ENCODE data around the gene ARHGAP6.
"Not testable (repeated sequence)": the region's sequence is repeated elsewhere in the genome, so short reads cannot be mapped to it uniquely, and the experiment has no call there.

The ARHGAP6 gene

GRCh38 chrX:11532291-11533078 is 133.2 kb downstream of the ARHGAP6 start:
- no peak for DNase-seq (ENCODE audit: low read depth in 2 of 2)

DNA sequence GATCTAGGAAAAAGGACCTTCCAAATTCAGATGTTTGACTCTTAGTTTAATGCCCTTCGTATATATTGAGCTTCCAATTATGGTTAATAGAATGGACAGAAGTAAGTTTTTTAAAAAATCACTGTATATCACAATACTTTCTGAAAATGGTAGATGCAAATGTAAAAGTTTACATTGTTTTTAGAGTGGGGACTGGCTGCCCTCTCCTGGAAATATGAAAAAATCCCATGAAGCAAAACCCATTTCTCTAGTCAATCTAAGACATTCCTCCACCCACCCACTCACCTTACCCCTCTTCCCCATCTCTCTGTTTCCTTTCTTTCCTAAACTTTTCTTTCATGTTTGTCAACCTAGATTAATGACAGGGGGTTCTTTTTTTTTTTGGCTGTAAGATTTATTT is 134.5 kb downstream of the ARHGAP6 start:
- no peak for DNase-seq (ENCODE audit: low read depth in 2 of 2)

GRCh38 chrX:11530621-11531020 is 135.1 kb downstream of the ARHGAP6 start:
- DNase-seq (ENCODE audit: low read depth in 2 of 2): no peak

- DNase-seq (ENCODE audit: low read depth in 2 of 2): no peak
These were observed 137.1 kb downstream of the ARHGAP6 start for GRCh38 chrX:11528623-11529022.

DNA sequence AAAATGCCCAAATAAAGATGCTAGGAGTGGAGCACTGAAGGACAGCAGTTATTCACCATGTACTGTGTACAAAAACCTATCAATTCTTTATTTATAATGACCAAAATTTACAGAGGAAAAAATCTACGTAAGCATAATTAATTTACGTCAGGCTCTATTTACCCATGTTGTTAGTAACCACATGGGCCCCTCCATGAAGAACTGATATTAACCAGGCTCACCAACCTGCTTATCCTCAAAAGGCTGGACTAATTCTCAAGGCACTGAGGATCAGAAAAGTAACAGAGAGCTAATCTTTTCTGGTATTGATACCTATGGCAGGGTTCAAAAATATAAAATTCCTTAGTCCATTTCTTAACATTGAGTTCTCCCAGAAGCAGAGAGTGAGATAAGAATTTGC is 140.0 kb downstream of the ARHGAP6 start:
- no peak for DNase-seq (ENCODE audit: low read depth in 2 of 2)

DNA sequence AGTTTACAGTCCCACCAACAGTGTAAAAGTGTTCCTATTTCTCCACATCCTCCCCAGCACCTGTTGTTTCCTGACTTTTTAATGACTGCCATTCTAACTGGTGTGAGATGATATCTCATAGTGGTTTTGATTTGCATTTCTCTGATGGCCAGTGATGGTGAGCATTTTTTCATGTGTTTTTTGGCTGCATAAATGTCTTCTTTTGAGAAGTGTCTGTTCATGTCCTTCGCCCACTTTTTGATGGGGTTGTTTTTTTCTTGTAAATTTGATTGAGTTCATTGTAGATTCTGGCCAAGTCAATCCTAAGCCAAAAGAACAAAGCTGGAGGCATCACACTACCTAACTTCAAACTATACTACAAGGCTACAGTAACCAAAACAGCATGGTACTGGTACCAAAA is 146.5 kb downstream of the ARHGAP6 start:
- not testable (repeated sequence) for DNase-seq (ENCODE audit: low read depth in 2 of 2)

GRCh38 chrX:11509786-11510185 is 155.9 kb downstream of the ARHGAP6 start:
- no peak for DNase-seq (ENCODE audit: low read depth in 2 of 2)

GRCh38 chrX:11504234-11504633 is 161.5 kb downstream of the ARHGAP6 start:
- DNase-seq (ENCODE audit: low read depth in 2 of 2): no peak

GRCh38 chrX:11499076-11500044 is 166.4 kb downstream of the ARHGAP6 start:
- DNase-seq (ENCODE audit: low read depth in 2 of 2): peak; percentile 65 to 66

- DNase-seq (ENCODE audit: low read depth in 2 of 2): not testable (repeated sequence)
These were observed 174.3 kb downstream of the ARHGAP6 start for GRCh38 chrX:11491375-11491774.

DNA sequence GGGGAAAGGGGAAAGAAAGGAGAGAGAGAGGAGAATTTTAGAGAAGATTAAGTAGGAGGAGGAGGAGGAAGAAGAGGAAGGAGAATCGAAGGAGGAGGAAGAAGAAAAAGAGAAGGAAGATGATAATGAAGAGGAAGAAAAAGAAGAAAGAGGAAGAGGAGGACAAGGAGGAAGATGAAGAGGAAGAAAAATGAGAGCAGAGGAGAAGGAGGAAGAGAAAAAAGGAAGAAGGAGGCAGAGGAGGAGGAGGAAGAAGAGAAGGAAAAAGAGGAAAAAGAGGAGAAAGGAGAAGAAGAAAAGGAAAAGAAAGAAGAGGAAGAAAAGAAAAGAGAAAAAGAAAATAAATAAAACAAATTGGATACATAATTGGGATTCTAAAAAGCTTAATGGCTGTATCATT is 181.4 kb downstream of the ARHGAP6 start:
- no peak for DNase-seq (ENCODE audit: low read depth in 2 of 2)

DNA sequence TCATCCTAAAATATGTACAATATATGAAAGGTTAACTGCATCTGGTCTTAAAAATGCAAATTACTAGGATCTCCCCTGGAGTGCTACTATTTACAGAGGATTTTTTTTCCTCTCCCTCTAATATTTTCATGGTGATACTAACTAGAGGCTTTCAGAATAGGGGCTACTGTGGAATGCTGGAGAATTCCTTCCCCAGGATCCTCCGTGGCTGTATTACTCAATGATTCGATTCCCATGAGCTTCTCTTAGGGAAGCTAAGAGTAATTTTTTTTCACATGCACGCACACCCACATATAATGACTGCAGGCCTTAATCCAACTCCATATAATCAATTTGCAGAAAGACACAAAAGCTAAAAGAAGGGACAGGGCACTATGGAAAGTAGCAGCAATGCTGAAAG is 184.7 kb downstream of the ARHGAP6 start:
- DNase-seq (ENCODE audit: low read depth in 2 of 2): no peak

DNA sequence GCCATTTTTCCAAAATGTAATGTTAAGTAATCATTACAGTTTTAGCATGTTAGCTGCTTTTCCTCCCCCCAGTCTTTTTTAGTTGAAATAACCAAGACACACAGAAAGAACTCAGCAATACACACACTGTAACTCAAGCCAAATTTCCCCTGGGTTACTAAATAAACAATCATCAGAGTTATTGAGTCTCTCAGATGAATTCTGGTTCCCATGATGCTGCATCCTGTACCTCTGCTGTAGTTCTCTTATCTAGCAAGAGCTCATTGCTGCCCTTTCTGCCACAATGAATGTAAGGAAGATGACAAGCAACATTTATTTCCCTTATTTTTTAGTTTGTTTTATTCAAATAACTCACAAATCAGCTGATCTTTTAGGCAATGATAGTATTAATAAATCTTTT is 185.1 kb downstream of the ARHGAP6 start:
- DNase-seq (ENCODE audit: low read depth in 2 of 2): no peak

- DNase-seq (ENCODE audit: low read depth in 2 of 2): no peak
These were observed 186.8 kb downstream of the ARHGAP6 start for GRCh38 chrX:11478911-11479310.

DNA sequence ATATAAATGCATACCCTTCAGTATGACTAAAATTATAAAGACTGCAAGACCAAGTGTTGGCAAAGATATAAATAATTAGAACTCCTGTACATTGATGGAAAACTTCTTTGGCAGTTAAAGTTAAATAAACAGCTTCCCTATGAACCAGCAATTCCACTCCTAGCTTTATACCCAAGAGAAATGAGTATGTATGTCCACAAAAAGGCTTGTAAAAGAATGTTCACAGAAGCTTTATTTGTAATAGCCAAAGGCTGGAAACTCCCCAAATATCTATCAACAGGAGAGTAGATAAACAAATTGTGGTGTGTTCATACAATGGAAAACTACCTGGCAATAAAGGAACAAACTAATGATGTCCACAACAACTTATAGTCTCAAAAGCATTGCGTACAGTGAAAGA is 187.7 kb downstream of the ARHGAP6 start:
- no peak for DNase-seq (ENCODE audit: low read depth in 2 of 2)

- DNase-seq (ENCODE audit: low read depth in 2 of 2): no peak
These were observed 191.1 kb downstream of the ARHGAP6 start for GRCh38 chrX:11474576-11474975.

GRCh38 chrX:11474021-11474420 is 191.7 kb downstream of the ARHGAP6 start:
- no peak for DNase-seq (ENCODE audit: low read depth in 2 of 2)

GRCh38 chrX:11472879-11473278 is 192.8 kb downstream of the ARHGAP6 start:
- DNase-seq (ENCODE audit: low read depth in 2 of 2): no peak

- no peak for DNase-seq (ENCODE audit: low read depth in 2 of 2)
These were observed 193.3 kb downstream of the ARHGAP6 start for GRCh38 chrX:11472381-11472780.

- peak in 1 of 2 experiments; percentile 33 for DNase-seq (ENCODE audit: low read depth in 2 of 2)
These were observed 195.3 kb downstream of the ARHGAP6 start for GRCh38 chrX:11470250-11470974.

GRCh38 chrX:11465648-11466411 is 199.9 kb downstream of the ARHGAP6 start:
- no peak for DNase-seq (ENCODE audit: low read depth in 2 of 2)
